GM21723 (cell line): Measurements from ENCODE around the gene GALNS.
"Not testable (repeated sequence)": the region's sequence is repeated elsewhere in the genome, so short reads cannot be mapped to it uniquely, and the experiment has no call there.

Experiments used
- ATAC-seq: cut with Tn5 transposase; IDR thresholded peaks from one replicate; pipeline ENCODE4 v1.9.1; 2021; ENCODE audit warnings: mild to moderate bottlenecking, moderate library complexity; ENCODE audit not compliant: unreplicated experiment

GALNS gene

GRCh38 chr16:88889702-88890352, 33.1 kb upstream of the GALNS start:
- ATAC-seq: not testable (repeated sequence)

GRCh38 chr16:88888461-88889387, 32.0 kb upstream of the GALNS start:
- no peak for ATAC-seq

- ATAC-seq: no peak
These were observed 31.3 kb upstream of the GALNS start for GRCh38 chr16:88888057-88888456.

DNA sequence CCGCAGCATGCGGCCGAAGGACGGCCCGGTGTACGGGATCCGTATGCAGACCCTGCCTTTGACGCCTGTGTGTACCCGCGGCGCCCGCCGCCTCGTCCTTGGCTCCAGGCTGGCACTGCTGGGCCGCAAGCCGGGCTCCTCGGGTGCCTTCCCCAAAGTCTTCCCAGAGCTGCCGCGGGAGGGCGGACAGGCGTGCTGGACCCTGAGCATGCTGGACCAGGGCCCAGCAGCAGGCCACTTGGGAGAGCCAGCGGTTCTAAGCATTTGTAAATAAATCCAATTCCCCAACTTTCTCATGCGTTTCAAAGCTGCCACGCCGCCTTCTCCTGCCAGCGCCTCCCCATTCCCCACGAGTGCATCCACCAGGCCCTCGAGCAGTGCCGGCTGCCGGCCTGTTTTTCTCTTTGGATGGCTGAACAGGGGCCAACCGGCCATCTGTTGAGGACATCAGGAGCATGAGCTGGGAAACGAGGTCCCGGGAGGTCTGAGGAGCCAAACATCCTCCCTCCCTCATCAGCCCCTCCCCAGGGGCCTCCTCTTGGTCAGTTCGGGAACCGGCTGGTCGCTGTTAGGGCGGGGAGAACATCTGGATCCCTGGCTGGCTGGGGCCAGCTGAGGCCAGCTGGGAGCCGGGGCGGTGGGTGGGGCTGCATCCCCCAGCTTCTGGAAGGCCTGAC, 30.2 kb upstream of the GALNS start:
- ATAC-seq: no peak

- ATAC-seq: no peak
These were observed 29.7 kb upstream of the GALNS start for GRCh38 chr16:88886420-88886844.

GRCh38 chr16:88885693-88886280, 29.0 kb upstream of the GALNS start:
- ATAC-seq: no peak

DNA sequence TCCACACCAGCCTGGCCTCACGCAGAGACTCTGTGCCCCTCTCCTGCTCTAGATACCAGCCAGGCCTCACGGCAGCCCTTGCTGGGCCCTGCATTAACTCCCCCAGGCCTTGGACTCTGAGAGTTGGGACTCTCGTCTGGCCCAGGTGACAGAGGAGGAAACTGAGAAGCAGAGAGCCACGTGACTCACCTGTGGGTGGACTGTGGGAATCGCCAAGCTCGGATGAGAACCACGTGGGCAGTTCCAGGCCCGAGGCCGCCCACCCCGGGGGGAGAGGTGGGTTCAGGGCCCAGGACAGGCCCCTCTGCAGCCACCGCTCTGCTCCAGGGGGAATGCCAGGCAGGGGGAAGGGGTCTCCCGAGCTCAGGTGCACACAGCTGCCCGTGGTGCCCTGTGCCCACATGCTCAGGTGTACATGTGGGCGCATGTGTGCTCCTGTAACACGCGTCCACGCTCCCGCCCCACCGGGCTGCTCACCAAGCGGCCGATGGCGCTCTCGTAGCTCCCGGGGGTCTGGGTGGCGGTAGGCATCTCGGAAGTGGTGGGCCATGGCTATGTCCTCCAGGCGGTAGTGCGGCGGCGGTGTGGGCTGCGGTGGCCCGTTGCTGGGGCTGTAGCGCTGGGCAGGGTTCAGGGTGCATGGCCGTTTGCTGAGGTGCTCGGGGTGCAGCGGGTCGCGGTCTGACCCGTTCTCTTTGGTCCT, 28.0 kb upstream of the GALNS start:
- ATAC-seq: no peak

GRCh38 chr16:88883946-88884345, 27.2 kb upstream of the GALNS start:
- no peak for ATAC-seq

DNA sequence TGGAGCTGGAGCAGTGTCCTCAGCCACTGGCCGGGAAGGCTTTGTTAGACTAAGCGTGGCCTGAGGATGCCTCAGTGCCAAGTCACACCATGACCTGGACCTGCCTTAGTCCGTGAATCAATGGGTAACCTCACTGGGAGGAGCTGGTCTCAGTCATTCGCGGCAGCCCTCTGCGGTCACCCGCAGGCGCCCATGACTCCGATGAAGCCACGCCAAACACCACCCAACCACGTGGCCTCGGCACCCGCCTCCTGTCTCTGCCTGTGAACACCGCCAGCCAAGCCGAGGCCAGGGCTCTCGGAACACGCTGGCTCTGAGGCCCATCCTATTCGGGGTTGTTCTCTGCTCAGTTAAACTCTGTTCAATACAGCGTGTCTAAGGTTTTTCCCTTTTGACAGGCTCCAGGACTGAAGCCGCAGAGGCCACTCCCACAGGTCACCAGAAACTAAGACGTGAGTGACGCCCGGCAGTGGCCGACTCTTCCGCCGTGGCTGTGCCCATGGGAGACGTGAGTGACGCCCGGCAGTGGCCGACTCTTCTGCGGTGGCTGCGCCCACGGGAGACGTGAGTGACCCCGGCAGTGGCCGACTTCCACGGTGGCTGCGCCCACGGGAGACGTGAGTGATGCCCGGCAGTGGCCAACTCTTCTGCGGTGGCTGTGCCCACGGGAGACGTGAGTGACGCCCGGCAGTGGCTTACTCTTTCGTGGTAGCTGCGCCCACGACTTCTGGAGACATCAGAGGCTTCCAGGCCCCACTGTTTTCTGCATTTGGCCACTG, 26.6 kb upstream of the GALNS start:
- ATAC-seq: no peak

- no peak for ATAC-seq
These were observed 25.7 kb upstream of the GALNS start for GRCh38 chr16:88882358-88883030.

GRCh38 chr16:88881675-88882357, 25.1 kb upstream of the GALNS start:
- ATAC-seq: no peak

GRCh38 chr16:88881007-88881615, 24.4 kb upstream of the GALNS start:
- no peak for ATAC-seq

- no peak for ATAC-seq
These were observed 23.7 kb upstream of the GALNS start for GRCh38 chr16:88880226-88881006.

GRCh38 chr16:88879788-88880055, 23.0 kb upstream of the GALNS start:
- no peak for ATAC-seq

- no peak for ATAC-seq
These were observed 22.4 kb upstream of the GALNS start for GRCh38 chr16:88878967-88879787.

- ATAC-seq: no peak
These were observed 21.6 kb upstream of the GALNS start for GRCh38 chr16:88878356-88878755.
